Testis (tissue), 3 donors: Measurements from ENCODE around the gene HPS3. TPM values are rescaled to one million over a fixed set of nuclear protein-coding genes. Genes with fewer than 3 reads are reported as not detected.

Experiments used
- DNase-seq: peaks from one replicate; pipeline ENCODE4 v3.0.0-alpha.2; 2019
- H3K27ac ChIP-seq, 2 donors: fragments of 200-600 bp; sonication (generic); one replicate each; pipeline ENCODE4 v1.5.1; 2019
- H3K27me3 ChIP-seq: fragments of 200-600 bp; sonication (generic); one replicate; pipeline ENCODE4 v1.5.1; 2019
- H3K36me3 ChIP-seq: fragments of 200-600 bp; sonication (generic); one replicate; pipeline ENCODE4 v1.5.1; 2017; ENCODE audit warnings: low read depth; ENCODE audit errors: missing control alignments
- H3K4me1 ChIP-seq: fragments of 200-600 bp; sonication (generic); one replicate; pipeline ENCODE4 v1.5.1; 2019
- H3K4me3 ChIP-seq, 2 donors: fragments of 200-600 bp; sonication (generic); one replicate each; pipeline ENCODE4 v1.5.1; 2017 to 2019
- H3K9me3 ChIP-seq: fragments of 200-600 bp; sonication (generic); one replicate; pipeline ENCODE4 v1.5.1; 2017
- POLR2A ChIP-seq: fragments of 450-650 bp; IDR thresholded peaks from one replicate; pipeline ENCODE4 v1.6.1; 2017; ENCODE audit warnings: antibody characterized with exemption, mild to moderate bottlenecking, moderate library complexity
- WGBS, 2 donors: methylation state at CpG; one replicate each; pipeline ENCODE4 v1.1.5; 2018; 5-methylcytosine and 5-hydroxymethylcytosine counted together
- intact Hi-C: fragments of 100-400 bp; cut with DNase I; formaldehyde crosslinking; loops from one replicate; pipeline ENCODE4 v1.15.1; 2023; ENCODE audit warnings: low total_unique reads
- polyA plus RNA-seq: library from polyadenylated mRNA; stranded (reverse); fragments of 350-450 nt; fragmentation: Illumina TruSeq; extraction: RNeasy Lipid Tissue Mini Kit (QIAGEN cat#74804); gene quantifications from one replicate; pipeline ENCODE4 v1.2.3, GENCODE V29; 2014; ENCODE audit warnings: low read depth, low replicate concordance; ENCODE audit not compliant: insufficient read depth
- total RNA-seq, 2 donors: library from RNA; depleted of rRNA; stranded (reverse); fragments of >200 nt; gene quantifications; one replicate each; pipeline ENCODE4 v1.2.3, GENCODE V29; 2016
- TF ChIP-seq, protein P1 (sequence below), 3 experiments: fragments of 450-650 bp in 2 of 3; fragments of 200-600 bp in 1 of 3; sonication (generic) in 1 of 3; IDR thresholded peaks; one replicate each; pipeline ENCODE4 v1.5.1; 2016 to 2019; ENCODE audit warnings: antibody characterized with exemption in 3 of 3, mild to moderate bottlenecking in 2 of 3, moderate library complexity in 1 of 3

HPS3 gene
- total and polyA plus RNA-seq, 3 donors from 2014 or later, result 14.6 to 27.8 (median 25.8) TPM

DNA sequence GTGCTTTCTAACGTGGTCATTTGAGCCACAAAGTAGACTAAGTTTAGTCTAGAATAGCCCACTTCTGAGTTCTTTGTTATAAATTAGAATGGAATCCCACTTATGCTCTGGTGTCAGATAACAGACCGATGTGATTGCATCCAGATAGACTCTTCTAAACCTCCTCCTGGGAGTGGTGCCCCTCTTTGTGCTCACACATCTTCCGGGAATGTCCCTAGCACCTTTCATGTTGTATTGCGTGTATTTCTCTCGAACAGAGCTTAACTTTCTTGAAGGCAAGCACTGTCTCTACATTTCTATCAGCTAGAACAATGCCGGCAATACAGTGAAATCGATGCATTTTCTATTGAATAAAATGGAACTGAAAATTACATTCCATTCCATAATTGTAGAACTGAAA is 69.2 kb downstream of the HPS3 start:
- intact Hi-C loops, result no loop called here
- no peak overlapping the region for H3K27ac ChIP-seq
- DNase-seq, result no peak
- no peak for TF ChIP-seq POLR2A
- TF ChIP-seq, protein P1, sequence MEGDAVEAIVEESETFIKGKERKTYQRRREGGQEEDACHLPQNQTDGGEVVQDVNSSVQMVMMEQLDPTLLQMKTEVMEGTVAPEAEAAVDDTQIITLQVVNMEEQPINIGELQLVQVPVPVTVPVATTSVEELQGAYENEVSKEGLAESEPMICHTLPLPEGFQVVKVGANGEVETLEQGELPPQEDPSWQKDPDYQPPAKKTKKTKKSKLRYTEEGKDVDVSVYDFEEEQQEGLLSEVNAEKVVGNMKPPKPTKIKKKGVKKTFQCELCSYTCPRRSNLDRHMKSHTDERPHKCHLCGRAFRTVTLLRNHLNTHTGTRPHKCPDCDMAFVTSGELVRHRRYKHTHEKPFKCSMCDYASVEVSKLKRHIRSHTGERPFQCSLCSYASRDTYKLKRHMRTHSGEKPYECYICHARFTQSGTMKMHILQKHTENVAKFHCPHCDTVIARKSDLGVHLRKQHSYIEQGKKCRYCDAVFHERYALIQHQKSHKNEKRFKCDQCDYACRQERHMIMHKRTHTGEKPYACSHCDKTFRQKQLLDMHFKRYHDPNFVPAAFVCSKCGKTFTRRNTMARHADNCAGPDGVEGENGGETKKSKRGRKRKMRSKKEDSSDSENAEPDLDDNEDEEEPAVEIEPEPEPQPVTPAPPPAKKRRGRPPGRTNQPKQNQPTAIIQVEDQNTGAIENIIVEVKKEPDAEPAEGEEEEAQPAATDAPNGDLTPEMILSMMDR (IDR thresholded peaks at IDR 0.05), result no peak
- no peaks in the 10 kb centered on the region for H3K27me3 ChIP-seq
- no peaks in the 10 kb centered on the region for H3K9me3 ChIP-seq
- no peak overlapping the region for H3K4me3 ChIP-seq
- H3K4me1 ChIP-seq, result no peaks in the 10 kb centered on the region
- 77 to 87% methylated on average over 7 of the region's 7 CpGs for WGBS, 2 donors
- H3K36me3 ChIP-seq, result no peaks in the 10 kb centered on the region

DNA sequence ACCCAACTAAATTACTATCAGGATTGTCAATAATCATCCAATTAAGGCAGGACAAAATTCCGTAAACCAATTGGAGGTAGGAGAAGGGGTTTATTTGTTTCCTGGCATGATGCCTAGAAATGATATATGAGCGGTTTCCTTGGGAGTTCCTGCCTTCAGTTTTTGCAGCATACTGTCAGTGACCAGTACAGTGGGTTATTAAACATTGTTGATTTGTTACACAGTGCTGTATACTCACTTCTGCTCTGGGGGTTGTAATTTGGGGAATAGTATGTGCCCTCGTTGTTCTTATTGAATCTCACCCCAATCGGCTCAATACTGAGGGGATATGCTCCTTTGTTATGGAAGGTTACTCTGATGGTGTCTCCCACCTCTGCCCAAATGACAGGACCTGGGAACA is 70.0 kb downstream of the HPS3 start:
- WGBS, 2 donors, result 54 to 67% methylated on average over 4 of the region's 4 CpGs
- H3K9me3 ChIP-seq, result no peaks in the 10 kb centered on the region
- TF ChIP-seq, protein P1 (IDR thresholded peaks at IDR 0.05), result no peak
- no peak for TF ChIP-seq POLR2A
- DNase-seq, result no peak
- no peak overlapping the region for H3K27ac ChIP-seq
- intact Hi-C loops, result no loop called here
- H3K4me3 ChIP-seq, result no peak overlapping the region
- no peaks in the 10 kb centered on the region for H3K27me3 ChIP-seq
- no peaks in the 10 kb centered on the region for H3K4me1 ChIP-seq
- H3K36me3 ChIP-seq, result no peaks in the 10 kb centered on the region

DNA sequence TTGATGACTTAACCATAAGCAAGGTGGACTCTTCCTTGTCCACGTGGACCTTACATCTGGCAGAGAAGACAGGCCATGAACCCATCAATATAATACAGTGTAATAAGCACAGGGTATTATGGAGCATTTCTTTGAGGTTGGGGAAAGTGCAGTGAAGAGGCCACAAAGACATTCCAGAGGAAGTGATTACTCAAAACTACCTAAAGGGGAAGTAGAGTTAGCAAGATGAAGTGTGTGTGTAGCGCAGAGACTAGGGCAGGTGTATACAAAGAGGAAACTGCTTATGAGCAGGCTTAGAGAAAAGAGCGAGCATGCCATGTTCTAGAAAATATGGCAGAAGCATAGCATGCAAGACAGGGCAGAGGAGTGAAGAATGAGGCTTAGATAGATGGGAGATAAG is 74.3 kb downstream of the HPS3 start:
- DNase-seq, result no peak
- Histone ChIP-seq H3K27me3 (no peaks in the 10 kb centered on the region), H3K4me1 (no peaks in the 10 kb centered on the region), H3K27ac (no peak overlapping the region), H3K36me3 (no peaks in the 10 kb centered on the region), H3K9me3 (no peaks in the 10 kb centered on the region), H3K4me3 (no peak overlapping the region)
- TF ChIP-seq, protein P1 (IDR thresholded peaks at IDR 0.05), result no peak
- TF ChIP-seq POLR2A, result no peak
- intact Hi-C loops, result no loop called here
- 86 to 92% methylated on average over 3 of the region's 3 CpGs for WGBS, 2 donors

DNA sequence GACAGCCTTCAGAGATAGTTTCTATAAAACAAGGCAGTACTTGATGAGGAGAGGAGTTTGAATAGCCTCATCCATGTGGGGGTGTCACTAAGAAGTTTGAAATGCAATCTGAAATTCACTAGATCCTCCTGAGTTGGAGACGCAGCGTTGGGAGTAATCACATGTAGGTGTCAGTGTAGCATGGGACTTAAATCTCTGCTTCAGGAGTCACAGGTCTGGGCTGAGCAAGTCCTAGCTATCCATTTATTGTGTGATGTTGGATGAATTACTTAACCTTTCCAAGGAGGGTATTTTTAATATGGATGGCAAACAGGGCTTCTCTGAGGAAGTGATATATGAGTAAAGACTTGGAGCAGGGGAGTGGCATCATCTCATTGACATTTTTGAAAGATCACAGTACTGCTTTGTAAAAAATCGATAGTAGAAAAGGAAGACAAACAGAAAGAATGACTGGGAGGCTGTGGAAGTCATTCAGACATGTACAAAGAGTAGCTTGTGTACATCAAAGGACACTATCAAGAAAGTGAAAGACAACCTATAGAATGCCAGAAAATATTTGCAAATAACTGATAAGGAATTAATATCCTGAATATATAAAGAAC is 75.1 kb downstream of the HPS3 start:
- WGBS, 2 donors, result 79 to 95% methylated on average over 3 of the region's 3 CpGs
- H3K27ac ChIP-seq, result no peak overlapping the region
- H3K4me3 ChIP-seq, result no peak overlapping the region
- DNase-seq, result no peak
- H3K27me3 ChIP-seq, result no peaks in the 10 kb centered on the region
- H3K36me3 ChIP-seq, result no peaks in the 10 kb centered on the region
- H3K9me3 ChIP-seq, result no peaks in the 10 kb centered on the region
- H3K4me1 ChIP-seq, result no peaks in the 10 kb centered on the region
- no peak for TF ChIP-seq POLR2A
- TF ChIP-seq, protein P1 (IDR thresholded peaks at IDR 0.05), result no peak
- intact Hi-C loops, result no loop called here

DNA sequence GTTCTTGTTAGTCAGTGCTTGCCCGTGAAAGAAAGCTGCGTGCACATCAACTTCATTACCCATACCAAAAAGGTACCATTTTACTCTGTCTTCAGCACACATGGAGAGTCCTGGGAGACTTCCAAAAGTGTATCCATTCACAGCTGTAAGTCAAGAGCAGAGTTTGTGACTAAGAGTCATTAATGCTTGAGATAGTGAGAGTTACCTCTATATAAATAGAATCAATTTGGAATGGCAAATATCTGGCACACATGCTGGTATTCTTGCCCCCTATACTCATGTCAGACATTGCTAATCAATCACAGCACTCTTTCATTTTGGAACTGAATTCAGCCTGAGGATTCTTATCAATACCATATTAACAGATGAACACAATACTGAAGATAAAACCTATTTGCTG is 78.0 kb downstream of the HPS3 start:
- DNase-seq, result no peak
- Histone ChIP-seq H3K36me3 (no peaks in the 10 kb centered on the region), H3K4me1 (no peaks in the 10 kb centered on the region), H3K27ac (no peak overlapping the region), H3K9me3 (no peaks in the 10 kb centered on the region), H3K27me3 (no peaks in the 10 kb centered on the region), H3K4me3 (no peak overlapping the region)
- intact Hi-C loops, result no loop called here
- 97 to 100% methylated on average over 2 of the region's 2 CpGs for WGBS, 2 donors
- no peak for TF ChIP-seq POLR2A
- TF ChIP-seq, protein P1 (IDR thresholded peaks at IDR 0.05), result no peak
